Body of pancreas (tissue), 4 donors: ENCODE data around the gene SYT6. TPM values are rescaled to one million over a fixed set of nuclear protein-coding genes. Genes with fewer than 3 reads are reported as not detected.

Source experiments
- ATAC-seq: fragments of 150-250 bp; one replicate; pipeline ENCODE4 v1.9.1; 2016
- DNase-seq, 4 donors: peaks; one replicate each; pipeline ENCODE4 v3.0.0-alpha.2; 2019
- H3K27ac ChIP-seq, 4 donors: fragments of 200-600 bp; sonication (generic); 1 replicate in 3 of 4; 2 replicates in 1 of 4; pipeline versions ENCODE4 v1.5.1 to v1.6.1; 2016 to 2019; ENCODE audit warnings: mild to moderate bottlenecking in 1 of 4, mixed read lengths in 1 of 4, moderate library complexity in 1 of 4
- H3K27me3 ChIP-seq, 2 donors: fragments of 200-600 bp; sonication (generic); one replicate each; pipeline ENCODE4 v1.6.0; 2016; ENCODE audit warnings: mild to moderate bottlenecking in 1 of 2
- H3K36me3 ChIP-seq, 2 donors: fragments of 200-600 bp; sonication (generic); replicated peaks in 1 of 2; 2 replicates each; pipeline ENCODE4 v1.5.1; 2016; ENCODE audit warnings: low read depth in 2 of 2; ENCODE audit not compliant: insufficient read depth in 1 of 2
- H3K4me1 ChIP-seq: fragments of 200-600 bp; sonication (generic); one replicate; pipeline ENCODE4 v1.6.0; 2016
- H3K4me3 ChIP-seq, 2 donors: fragments of 200-600 bp; sonication (generic); 1 replicate in 1 of 2; 2 replicates in 1 of 2; pipeline ENCODE4 v1.5.1; 2016 to 2019
- H3K9me3 ChIP-seq, 3 donors: fragments of 200-600 bp; sonication (generic); 1 replicate in 2 of 3; 2 replicates in 1 of 3; pipeline ENCODE4 v1.5.1; 2016
- POLR2A ChIP-seq, 3 donors: fragments of 450-650 bp; IDR thresholded peaks; one replicate each; pipeline ENCODE4 v1.6.1; 2016; ENCODE audit warnings: antibody characterized with exemption in 3 of 3, mild to moderate bottlenecking in 2 of 3
- WGBS, 2 donors: methylation state at CpG; one replicate each; pipeline ENCODE4 v1.1.5; 2017; 5-methylcytosine and 5-hydroxymethylcytosine counted together
- intact Hi-C: fragments of 100-400 bp; cut with DNase I; formaldehyde crosslinking; loops from one replicate; pipeline ENCODE4 v1.15.1; 2023
- total RNA-seq, 2 donors: library from RNA; depleted of rRNA; stranded (reverse); fragments of >200 nt; gene quantifications; one replicate each; pipeline ENCODE4 v1.1.0, GENCODE V29; 2016
- TF ChIP-seq, protein P1 (sequence below), 7 experiments: fragments of 450-650 bp in 4 of 7; fragments of 200-600 bp in 3 of 7; sonication (generic) in 3 of 7; IDR thresholded peaks; one replicate each; pipeline ENCODE4 v1.5.1; 2016 to 2019; ENCODE audit warnings: antibody characterized with exemption in 7 of 7

Gene SYT6
- total RNA-seq, 2 donors from 2014 or later = 3.3 to 4.4 TPM

DNA sequence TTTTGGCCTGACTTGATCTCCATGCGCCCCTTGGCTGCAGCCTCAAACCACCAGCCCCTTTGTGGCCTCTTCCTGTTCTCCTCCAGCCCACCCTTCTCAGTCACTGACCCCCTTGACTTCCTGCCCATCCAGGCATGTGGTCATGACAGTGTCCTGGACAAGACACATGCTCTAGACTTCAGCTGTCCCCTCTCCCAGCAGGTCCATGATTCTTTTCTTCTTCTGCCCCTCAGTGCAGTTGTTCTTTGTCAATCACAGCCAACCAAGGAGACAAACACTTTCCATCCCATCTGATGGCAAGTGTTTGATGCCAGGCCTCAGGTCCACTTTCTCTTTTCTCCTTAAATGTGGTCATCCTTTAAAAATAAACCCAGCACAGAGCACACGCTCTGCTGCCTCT, 49.7 kb downstream of the SYT6 start:
- intact Hi-C loops = no loop called here
- WGBS, 2 donors = 49 to 69% methylated on average over 2 of the region's 2 CpGs

GRCh38 chr1:114102136-114102535, 51.5 kb downstream of the SYT6 start:
- TF ChIP-seq, protein P1, sequence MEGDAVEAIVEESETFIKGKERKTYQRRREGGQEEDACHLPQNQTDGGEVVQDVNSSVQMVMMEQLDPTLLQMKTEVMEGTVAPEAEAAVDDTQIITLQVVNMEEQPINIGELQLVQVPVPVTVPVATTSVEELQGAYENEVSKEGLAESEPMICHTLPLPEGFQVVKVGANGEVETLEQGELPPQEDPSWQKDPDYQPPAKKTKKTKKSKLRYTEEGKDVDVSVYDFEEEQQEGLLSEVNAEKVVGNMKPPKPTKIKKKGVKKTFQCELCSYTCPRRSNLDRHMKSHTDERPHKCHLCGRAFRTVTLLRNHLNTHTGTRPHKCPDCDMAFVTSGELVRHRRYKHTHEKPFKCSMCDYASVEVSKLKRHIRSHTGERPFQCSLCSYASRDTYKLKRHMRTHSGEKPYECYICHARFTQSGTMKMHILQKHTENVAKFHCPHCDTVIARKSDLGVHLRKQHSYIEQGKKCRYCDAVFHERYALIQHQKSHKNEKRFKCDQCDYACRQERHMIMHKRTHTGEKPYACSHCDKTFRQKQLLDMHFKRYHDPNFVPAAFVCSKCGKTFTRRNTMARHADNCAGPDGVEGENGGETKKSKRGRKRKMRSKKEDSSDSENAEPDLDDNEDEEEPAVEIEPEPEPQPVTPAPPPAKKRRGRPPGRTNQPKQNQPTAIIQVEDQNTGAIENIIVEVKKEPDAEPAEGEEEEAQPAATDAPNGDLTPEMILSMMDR (IDR thresholded peaks at IDR 0.05) = no peak
- TF ChIP-seq POLR2A (IDR thresholded peaks at IDR 0.05) = no peak
- intact Hi-C loops = no loop called here
- ATAC-seq (no peak), DNase-seq (no peak)
- no peaks in the 10 kb centered on the region for H3K4me1 ChIP-seq
- no peaks in the 10 kb centered on the region for H3K9me3 ChIP-seq
- H3K4me3 ChIP-seq = no peak overlapping the region
- WGBS, 2 donors = 68 to 91% methylated on average over 2 of the region's 2 CpGs
- H3K27me3 ChIP-seq = no peaks in the 10 kb centered on the region
- H3K36me3 ChIP-seq = no peaks in the 10 kb centered on the region
- H3K27ac ChIP-seq = no peak overlapping the region

More for the DNA sequence above, 49.7 kb downstream of the SYT6 start:
- Histone ChIP-seq H3K27ac (no peak overlapping the region), H3K36me3 (no peaks in the 10 kb centered on the region), H3K4me1 (no peaks in the 10 kb centered on the region), H3K4me3 (no peak overlapping the region), H3K9me3 (no peaks in the 10 kb centered on the region), H3K27me3 (no peaks in the 10 kb centered on the region)
- ATAC-seq (no peak), DNase-seq (no peak)
- TF ChIP-seq POLR2A (IDR thresholded peaks at IDR 0.05) = no peak
- TF ChIP-seq, protein P1 (IDR thresholded peaks at IDR 0.05) = no peak

- Histone ChIP-seq H3K27ac (no peak overlapping the region), H3K4me3 (no peak overlapping the region), H3K4me1 (no peaks in the 10 kb centered on the region), H3K9me3 (no peaks in the 10 kb centered on the region), H3K36me3 (no peaks in the 10 kb centered on the region), H3K27me3 (no peaks in the 10 kb centered on the region)
- intact Hi-C loops = no loop called here
- TF ChIP-seq, protein P1 (IDR thresholded peaks at IDR 0.05) = no peak
- no peak for TF ChIP-seq POLR2A (IDR thresholded peaks at IDR 0.05)
- ATAC-seq (no peak), DNase-seq (no peak)
- WGBS, 2 donors = 83 to 85% methylated on average over 6 of the region's 6 CpGs
Observed at GRCh38 chr1:114100148-114100547, 53.5 kb downstream of the SYT6 start.

DNA sequence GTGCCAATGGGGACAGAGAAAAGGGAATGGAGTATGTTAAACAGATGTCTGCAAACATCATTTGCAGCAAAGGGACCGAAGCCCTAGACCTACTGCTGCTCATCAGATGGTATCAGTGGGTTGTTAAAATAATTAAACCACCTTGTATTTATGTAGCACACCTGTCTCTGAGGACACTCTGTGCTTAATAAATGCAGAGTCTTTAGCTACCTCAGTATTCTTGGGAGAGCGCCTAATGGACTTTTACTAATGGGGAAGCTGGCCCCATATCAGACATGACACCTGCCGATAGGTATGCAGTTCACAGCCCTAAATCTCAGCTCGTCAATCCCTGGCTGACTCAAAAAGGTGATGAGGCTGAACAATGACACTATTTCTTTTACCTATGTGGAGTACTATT, 54.4 kb downstream of the SYT6 start:
- no peaks in the 10 kb centered on the region for H3K4me1 ChIP-seq
- no peak for ATAC-seq
- intact Hi-C loops = no loop called here
- no peak overlapping the region for H3K4me3 ChIP-seq
- TF ChIP-seq, protein P1 (IDR thresholded peaks at IDR 0.05) = no peak
- TF ChIP-seq POLR2A (IDR thresholded peaks at IDR 0.05) = no peak
- WGBS, 2 donors = 60 to 69% methylated on average over 4 of the region's 4 CpGs
- no peaks in the 10 kb centered on the region for H3K27me3 ChIP-seq
- H3K36me3 ChIP-seq = no peaks in the 10 kb centered on the region
- no peak overlapping the region for H3K27ac ChIP-seq
- no peaks in the 10 kb centered on the region for H3K9me3 ChIP-seq
- no peak for DNase-seq

- Histone ChIP-seq H3K9me3 (no peaks in the 10 kb centered on the region), H3K4me1 (no peaks in the 10 kb centered on the region), H3K27me3 (no peaks in the 10 kb centered on the region), H3K4me3 (no peak overlapping the region), H3K36me3 (no peaks in the 10 kb centered on the region), H3K27ac (no peak overlapping the region)
- peak in 1 of 4 donors; percentile 25 for DNase-seq
- ATAC-seq = no peak
- intact Hi-C loops = no loop called here
- TF ChIP-seq, protein P1 (IDR thresholded peaks at IDR 0.05) = no peak
- TF ChIP-seq POLR2A (IDR thresholded peaks at IDR 0.05) = no peak
- WGBS, 2 donors = 83 to 94% methylated on average over 3 of the region's 3 CpGs
Observed at GRCh38 chr1:114097109-114097508, 56.6 kb downstream of the SYT6 start.
